Activated naive CD8-positive, alpha-beta T cell (primary cell): ENCODE measurements around the gene MESD.
"Not testable (repeated sequence)": the region's sequence is repeated elsewhere in the genome, so short reads cannot be mapped to it uniquely, and the experiment has no call there.

Experiments
- H3K27ac Mint-ChIP-seq: one replicate; pipeline ENCODE4 v1.8.0; 2021; ENCODE audit warnings: mixed read lengths
- H3K27me3 Mint-ChIP-seq: one replicate; pipeline ENCODE4 v1.8.0; 2021; ENCODE audit warnings: mixed read lengths
- H3K36me3 Mint-ChIP-seq: one replicate; pipeline ENCODE4 v1.8.0; 2021; ENCODE audit warnings: mixed read lengths
- H3K4me1 Mint-ChIP-seq: one replicate; pipeline ENCODE4 v1.8.0; 2021; ENCODE audit warnings: low read depth, mixed read lengths
- H3K4me3 Mint-ChIP-seq: one replicate; pipeline ENCODE4 v1.8.0; 2021; ENCODE audit warnings: mild to moderate bottlenecking, mixed read lengths
- H3K9me3 Mint-ChIP-seq: one replicate; pipeline ENCODE4 v1.8.0; 2021; ENCODE audit warnings: low read depth, mixed read lengths

MESD gene

GRCh38 chr15:80969316-80969715, 20.3 kb downstream of the MESD start:
- no peaks in the 10 kb centered on the region for H3K27me3 Mint-ChIP-seq
- H3K9me3 Mint-ChIP-seq = no peaks in the 10 kb centered on the region
- H3K36me3 Mint-ChIP-seq = peaks cover 12% of the 10 kb centered on the region
- H3K4me3 Mint-ChIP-seq = no peak overlapping the region
- H3K27ac Mint-ChIP-seq = no peak overlapping the region
- H3K4me1 Mint-ChIP-seq = peaks cover 6% of the 10 kb centered on the region

- H3K36me3 Mint-ChIP-seq = peaks cover 21% of the 10 kb centered on the region
- no peaks in the 10 kb centered on the region for H3K27me3 Mint-ChIP-seq
- no peaks in the 10 kb centered on the region for H3K9me3 Mint-ChIP-seq
- no peak overlapping the region for H3K4me3 Mint-ChIP-seq
- peaks cover 6% of the 10 kb centered on the region for H3K4me1 Mint-ChIP-seq
- no peak overlapping the region for H3K27ac Mint-ChIP-seq
These were observed 21.6 kb downstream of the MESD start for GRCh38 chr15:80967991-80968510.

- H3K27me3 Mint-ChIP-seq = no peaks in the 10 kb centered on the region
- no peaks in the 10 kb centered on the region for H3K9me3 Mint-ChIP-seq
- peaks cover 12% of the 10 kb centered on the region for H3K4me1 Mint-ChIP-seq
- peaks cover 27% of the 10 kb centered on the region for H3K36me3 Mint-ChIP-seq
- no peak overlapping the region for H3K27ac Mint-ChIP-seq
- H3K4me3 Mint-ChIP-seq = no peak overlapping the region
These were observed 22.2 kb downstream of the MESD start for GRCh38 chr15:80967451-80967850.

GRCh38 chr15:80966431-80967197, 23.0 kb downstream of the MESD start:
- Mint-ChIP-seq H3K4me3 (no peak overlapping the region), H3K27me3 (no peaks in the 10 kb centered on the region), H3K27ac (no peak overlapping the region), H3K36me3 (peaks cover 34% of the 10 kb centered on the region), H3K4me1 (peaks cover 20% of the 10 kb centered on the region), H3K9me3 (no peaks in the 10 kb centered on the region)

- H3K27me3 Mint-ChIP-seq, H3K9me3 Mint-ChIP-seq, H3K27ac Mint-ChIP-seq, H3K4me3 Mint-ChIP-seq: not testable (repeated sequence)
- Mint-ChIP-seq H3K4me1 (peaks cover 21% of the 10 kb centered on the region), H3K36me3 (peaks cover 39% of the 10 kb centered on the region)
These were observed 24.2 kb downstream of the MESD start for GRCh38 chr15:80965454-80965853.

- peaks cover 32% of the 10 kb centered on the region for H3K4me1 Mint-ChIP-seq
- peaks cover 36% of the 10 kb centered on the region for H3K36me3 Mint-ChIP-seq
- no peaks in the 10 kb centered on the region for H3K27me3 Mint-ChIP-seq
- no peaks in the 10 kb centered on the region for H3K9me3 Mint-ChIP-seq
- no peak overlapping the region for H3K4me3 Mint-ChIP-seq
- no peak overlapping the region for H3K27ac Mint-ChIP-seq
These were observed 30.7 kb downstream of the MESD start for GRCh38 chr15:80958818-80959495.

- H3K27ac Mint-ChIP-seq = no peak overlapping the region
- H3K4me1 Mint-ChIP-seq = peaks cover 31% of the 10 kb centered on the region
- H3K36me3 Mint-ChIP-seq = peaks cover 32% of the 10 kb centered on the region
- no peak overlapping the region for H3K4me3 Mint-ChIP-seq
- H3K27me3 Mint-ChIP-seq = no peaks in the 10 kb centered on the region
- H3K9me3 Mint-ChIP-seq = no peaks in the 10 kb centered on the region
These were observed 31.6 kb downstream of the MESD start for GRCh38 chr15:80957976-80958375.

GRCh38 chr15:80957556-80957955, 32.1 kb downstream of the MESD start:
- H3K36me3 Mint-ChIP-seq = peaks cover 31% of the 10 kb centered on the region
- peaks cover 27% of the 10 kb centered on the region for H3K4me1 Mint-ChIP-seq
- H3K4me3 Mint-ChIP-seq = no peak overlapping the region
- no peaks in the 10 kb centered on the region for H3K9me3 Mint-ChIP-seq
- H3K27ac Mint-ChIP-seq = no peak overlapping the region
- H3K27me3 Mint-ChIP-seq = no peaks in the 10 kb centered on the region

- H3K4me1 Mint-ChIP-seq = peaks cover 17% of the 10 kb centered on the region
- H3K4me3 Mint-ChIP-seq, H3K9me3 Mint-ChIP-seq, H3K27me3 Mint-ChIP-seq: not testable (repeated sequence)
- H3K27ac Mint-ChIP-seq = peak overlapping the region; percentile 54
- H3K36me3 Mint-ChIP-seq = peaks cover 28% of the 10 kb centered on the region
These were observed 33.8 kb downstream of the MESD start for GRCh38 chr15:80955571-80956452.

GRCh38 chr15:80953953-80954778, 35.5 kb downstream of the MESD start:
- Mint-ChIP-seq H3K36me3 (peaks cover 27% of the 10 kb centered on the region), H3K4me3 (no peak overlapping the region), H3K27me3 (no peaks in the 10 kb centered on the region), H3K9me3 (no peaks in the 10 kb centered on the region), H3K27ac (no peak overlapping the region), H3K4me1 (peaks cover 17% of the 10 kb centered on the region)

GRCh38 chr15:80953001-80953952, 36.3 kb downstream of the MESD start:
- Mint-ChIP-seq H3K9me3 (no peaks in the 10 kb centered on the region), H3K27me3 (no peaks in the 10 kb centered on the region), H3K36me3 (peaks cover 23% of the 10 kb centered on the region), H3K4me3 (no peak overlapping the region), H3K4me1 (peaks cover 17% of the 10 kb centered on the region), H3K27ac (no peak overlapping the region)

- Mint-ChIP-seq H3K27me3 (no peaks in the 10 kb centered on the region), H3K4me1 (peaks cover 11% of the 10 kb centered on the region), H3K36me3 (peaks cover 28% of the 10 kb centered on the region), H3K9me3 (no peaks in the 10 kb centered on the region), H3K4me3 (no peak overlapping the region), H3K27ac (no peak overlapping the region)
These were observed 37.7 kb downstream of the MESD start for GRCh38 chr15:80951941-80952340.

GRCh38 chr15:80950291-80951078, 39.1 kb downstream of the MESD start:
- Mint-ChIP-seq H3K4me3 (no peak overlapping the region), H3K27me3 (no peaks in the 10 kb centered on the region), H3K36me3 (peaks cover 31% of the 10 kb centered on the region), H3K4me1 (peaks cover 2% of the 10 kb centered on the region), H3K27ac (no peak overlapping the region), H3K9me3 (no peaks in the 10 kb centered on the region)
